HG02981 (cell line): ENCODE results near the gene ITGA7.

Experiments
- ATAC-seq: cut with Tn5 transposase; IDR thresholded peaks from one replicate; pipeline ENCODE4 v1.9.1; 2021; ENCODE audit warnings: mild to moderate bottlenecking, moderate library complexity; ENCODE audit not compliant: unreplicated experiment

The ITGA7 gene

GRCh38 chr12:55718624-55719275 is 11.0 kb upstream of the ITGA7 start:
- ATAC-seq: no peak

GRCh38 chr12:55718015-55718414 is 10.3 kb upstream of the ITGA7 start:
- ATAC-seq: no peak

GRCh38 chr12:55717011-55718007 is 9.6 kb upstream of the ITGA7 start:
- ATAC-seq: no peak

GRCh38 chr12:55716582-55716957 is 8.9 kb upstream of the ITGA7 start:
- no peak for ATAC-seq

- peak; percentile 88 for ATAC-seq
These were observed 8.3 kb upstream of the ITGA7 start, which contains the start of gene BLOC1S1 for GRCh38 chr12:55715833-55716581. Gene BLOC1S1 (plus strand): TSS chr12:55716046. CDS start chr12:55716052, 6 bp downstream.

- no peak for ATAC-seq
These were observed 7.6 kb upstream of the ITGA7 start for GRCh38 chr12:55715169-55715764.

GRCh38 chr12:55713721-55714120 is 6.0 kb upstream of the ITGA7 start:
- ATAC-seq: no peak

GRCh38 chr12:55712700-55713415 is 5.2 kb upstream of the ITGA7 start:
- ATAC-seq: no peak

GRCh38 chr12:55711786-55712553 is 4.3 kb upstream of the ITGA7 start:
- ATAC-seq: no peak

- ATAC-seq: no peak
These were observed 1.1 kb upstream of the ITGA7 start for GRCh38 chr12:55708695-55709233.

GRCh38 chr12:55707219-55707671 is 459 bp downstream of the ITGA7 start:
- peak; percentile 9 for ATAC-seq

- no peak for ATAC-seq
These were observed 1.0 kb downstream of the ITGA7 start for GRCh38 chr12:55706568-55707218.

GRCh38 chr12:55705782-55706402 is 1.8 kb downstream of the ITGA7 start:
- no peak for ATAC-seq

- ATAC-seq: no peak
These were observed 2.6 kb downstream of the ITGA7 start for GRCh38 chr12:55704824-55705718.

GRCh38 chr12:55703901-55704761 is 3.6 kb downstream of the ITGA7 start:
- ATAC-seq: no peak

GRCh38 chr12:55703288-55703687 is 4.4 kb downstream of the ITGA7 start:
- ATAC-seq: no peak
